GM23338 (cell line): Measurements from ENCODE around the gene CEPT1. TPM values are rescaled to one million over a fixed set of nuclear protein-coding genes. Genes with fewer than 3 reads are reported as not detected.

Experiments used
- CREB1 ChIP-seq: fragments of 250-450 bp; sonication (Bioruptor Pico); IDR thresholded peaks from 2 replicates; pipeline ENCODE4 v1.5.0; 2020; ENCODE audit warnings: low read depth, mild to moderate bottlenecking, moderate library complexity
- ETS1 ChIP-seq: IDR thresholded peaks from 2 replicates; pipeline ENCODE4 v1.6.1; 2016; ENCODE audit warnings: antibody characterized with exemption
- JUNB ChIP-seq: IDR thresholded peaks from one replicate; pipeline ENCODE4 v1.6.1; 2016; ENCODE audit warnings: antibody characterized with exemption; ENCODE audit not compliant: unreplicated experiment
- NANOG ChIP-seq: IDR thresholded peaks from 2 replicates; pipeline ENCODE4 v1.6.1; 2016; ENCODE audit warnings: antibody characterized with exemption, borderline replicate concordance
- POLR2AphosphoS5 ChIP-seq: IDR thresholded peaks from 2 replicates; pipeline ENCODE4 v1.6.1; 2016; ENCODE audit warnings: antibody characterized with exemption, low read depth
- STAT1 ChIP-seq: IDR thresholded peaks from one replicate; pipeline ENCODE4 v1.6.1; 2016; ENCODE audit warnings: antibody characterized with exemption; ENCODE audit not compliant: unreplicated experiment
- ZNF114 ChIP-seq: fragments of 250-450 bp; sonication (Bioruptor Pico); IDR thresholded peaks from 2 replicates; pipeline ENCODE4 v1.5.0; 2020; ENCODE audit warnings: mild to moderate bottlenecking, moderate library complexity
- ZNF462 ChIP-seq: fragments of 250-450 bp; sonication (Bioruptor Pico); IDR thresholded peaks from 2 replicates; pipeline ENCODE4 v1.5.0; 2020; ENCODE audit warnings: mild to moderate bottlenecking, moderate library complexity
- polyA plus RNA-seq: library from polyadenylated mRNA; unstranded; fragments of >200 nt; fragmentation: Nextera tagmentation; extraction: Ambion mirVana; gene quantifications from 2 replicates; pipeline ENCODE4 v1.2.1, GENCODE V29; 2016
- total RNA-seq: library from RNA; depleted of rRNA; stranded (reverse); fragments of >200 nt; shearing (Covaris generic); gene quantifications from 2 replicates; pipeline ENCODE4 v1.2.3, GENCODE V29; 2014
- TF ChIP-seq, protein P1 (sequence below): IDR thresholded peaks from one replicate; pipeline ENCODE4 v1.6.1; 2018; ENCODE audit warnings: antibody characterized with exemption; ENCODE audit not compliant: unreplicated experiment

CEPT1 gene
- total and polyA plus RNA-seq, 2 experiments from 2014 or later = 17.3 to 39.5 TPM

DNA sequence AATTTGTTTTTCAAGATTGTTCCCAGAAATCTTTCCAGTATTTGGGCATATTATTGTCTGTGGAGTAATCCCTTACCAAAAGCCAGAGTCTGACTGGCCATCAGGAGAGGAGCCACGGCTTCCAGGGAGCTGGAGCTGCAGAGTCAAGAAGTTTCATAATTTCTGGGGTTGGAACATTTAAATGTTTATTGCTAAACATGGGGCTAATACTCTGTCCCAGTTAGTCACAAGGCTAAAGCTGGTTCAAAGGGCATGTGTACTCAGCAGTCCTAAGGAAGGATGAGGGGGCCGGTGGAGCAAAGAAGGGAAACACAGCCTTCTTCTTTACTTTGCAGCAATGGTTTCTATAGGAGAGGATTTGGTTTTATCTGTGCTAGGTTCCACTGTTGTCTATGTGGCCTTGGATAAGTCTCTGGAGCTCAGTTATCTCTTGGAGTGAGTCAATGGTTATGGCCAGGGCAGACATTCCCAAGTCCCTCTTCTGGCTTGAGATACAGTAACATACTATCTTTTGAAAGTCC is 51.0 kb downstream of the CEPT1 start (continued):
- no peak for TF ChIP-seq ZNF462 (CRISPR knock-in tag)
- TF ChIP-seq, protein P1, sequence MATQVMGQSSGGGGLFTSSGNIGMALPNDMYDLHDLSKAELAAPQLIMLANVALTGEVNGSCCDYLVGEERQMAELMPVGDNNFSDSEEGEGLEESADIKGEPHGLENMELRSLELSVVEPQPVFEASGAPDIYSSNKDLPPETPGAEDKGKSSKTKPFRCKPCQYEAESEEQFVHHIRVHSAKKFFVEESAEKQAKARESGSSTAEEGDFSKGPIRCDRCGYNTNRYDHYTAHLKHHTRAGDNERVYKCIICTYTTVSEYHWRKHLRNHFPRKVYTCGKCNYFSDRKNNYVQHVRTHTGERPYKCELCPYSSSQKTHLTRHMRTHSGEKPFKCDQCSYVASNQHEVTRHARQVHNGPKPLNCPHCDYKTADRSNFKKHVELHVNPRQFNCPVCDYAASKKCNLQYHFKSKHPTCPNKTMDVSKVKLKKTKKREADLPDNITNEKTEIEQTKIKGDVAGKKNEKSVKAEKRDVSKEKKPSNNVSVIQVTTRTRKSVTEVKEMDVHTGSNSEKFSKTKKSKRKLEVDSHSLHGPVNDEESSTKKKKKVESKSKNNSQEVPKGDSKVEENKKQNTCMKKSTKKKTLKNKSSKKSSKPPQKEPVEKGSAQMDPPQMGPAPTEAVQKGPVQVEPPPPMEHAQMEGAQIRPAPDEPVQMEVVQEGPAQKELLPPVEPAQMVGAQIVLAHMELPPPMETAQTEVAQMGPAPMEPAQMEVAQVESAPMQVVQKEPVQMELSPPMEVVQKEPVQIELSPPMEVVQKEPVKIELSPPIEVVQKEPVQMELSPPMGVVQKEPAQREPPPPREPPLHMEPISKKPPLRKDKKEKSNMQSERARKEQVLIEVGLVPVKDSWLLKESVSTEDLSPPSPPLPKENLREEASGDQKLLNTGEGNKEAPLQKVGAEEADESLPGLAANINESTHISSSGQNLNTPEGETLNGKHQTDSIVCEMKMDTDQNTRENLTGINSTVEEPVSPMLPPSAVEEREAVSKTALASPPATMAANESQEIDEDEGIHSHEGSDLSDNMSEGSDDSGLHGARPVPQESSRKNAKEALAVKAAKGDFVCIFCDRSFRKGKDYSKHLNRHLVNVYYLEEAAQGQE = no peak
- no peak for TF ChIP-seq NANOG
- TF ChIP-seq JUNB = no peak
- no peak for TF ChIP-seq STAT1
- TF ChIP-seq ETS1 = no peak
- no peak for TF ChIP-seq POLR2AphosphoS5
- no peak for TF ChIP-seq CREB1
- no peak for TF ChIP-seq ZNF114
